ENCODE measurements around the gene GRIK4.

DNA sequence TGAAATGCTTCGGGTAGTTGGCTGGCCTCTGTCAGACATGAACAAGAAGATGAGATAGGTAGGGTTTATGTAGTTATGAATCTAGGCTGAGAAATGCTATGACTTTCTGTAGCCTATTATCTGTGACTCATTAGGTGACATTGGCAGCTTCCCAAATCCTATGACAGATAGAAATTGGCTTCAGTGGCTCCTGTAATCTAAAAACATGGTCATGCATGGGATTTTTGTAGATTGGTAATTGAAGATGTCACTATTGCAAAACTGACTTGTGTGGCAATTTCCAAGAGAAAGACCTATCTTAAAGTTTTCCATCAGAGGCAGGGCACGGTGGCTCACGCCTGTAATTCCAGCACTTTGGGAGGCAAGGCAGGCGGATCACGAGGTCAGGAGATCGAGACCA is 29.4 kb upstream of the GRIK4 start:
- TF ChIP-seq, protein P1, sequence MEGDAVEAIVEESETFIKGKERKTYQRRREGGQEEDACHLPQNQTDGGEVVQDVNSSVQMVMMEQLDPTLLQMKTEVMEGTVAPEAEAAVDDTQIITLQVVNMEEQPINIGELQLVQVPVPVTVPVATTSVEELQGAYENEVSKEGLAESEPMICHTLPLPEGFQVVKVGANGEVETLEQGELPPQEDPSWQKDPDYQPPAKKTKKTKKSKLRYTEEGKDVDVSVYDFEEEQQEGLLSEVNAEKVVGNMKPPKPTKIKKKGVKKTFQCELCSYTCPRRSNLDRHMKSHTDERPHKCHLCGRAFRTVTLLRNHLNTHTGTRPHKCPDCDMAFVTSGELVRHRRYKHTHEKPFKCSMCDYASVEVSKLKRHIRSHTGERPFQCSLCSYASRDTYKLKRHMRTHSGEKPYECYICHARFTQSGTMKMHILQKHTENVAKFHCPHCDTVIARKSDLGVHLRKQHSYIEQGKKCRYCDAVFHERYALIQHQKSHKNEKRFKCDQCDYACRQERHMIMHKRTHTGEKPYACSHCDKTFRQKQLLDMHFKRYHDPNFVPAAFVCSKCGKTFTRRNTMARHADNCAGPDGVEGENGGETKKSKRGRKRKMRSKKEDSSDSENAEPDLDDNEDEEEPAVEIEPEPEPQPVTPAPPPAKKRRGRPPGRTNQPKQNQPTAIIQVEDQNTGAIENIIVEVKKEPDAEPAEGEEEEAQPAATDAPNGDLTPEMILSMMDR (IDR thresholded peaks at IDR 0.05; ENCODE audit: extremely low read depth in 1 of 2, insufficient read depth in 1 of 2, low read depth in 1 of 2, low read length in 2 of 2) = no peak
- no peak for TF ChIP-seq JUN (IDR thresholded peaks at IDR 0.05; ENCODE audit: borderline replicate concordance, insufficient read depth, insufficient read length, low read depth)
